Activated CD8-positive, alpha-beta T cell treated with anti-CD3 and anti-CD28 coated beads, Interleukin-2, amount 10 ng/mL, durations not matched to agents 7 days and 5 days (primary cell): ENCODE results near the gene HS1BP3. TPM values are rescaled to one million over a fixed set of nuclear protein-coding genes. Genes with fewer than 3 reads are reported as not detected.

Experiments used
- ATAC-seq: fragments of 150-1000 bp; cut with Tn5 transposase; one replicate; pipeline ENCODE4 v1.10.0; 2021; ENCODE audit warnings: moderate library complexity
- CTCF ChIA-PET: fragments of 350-600 bp; sonication (Branson Sonifier 250); formaldehyde crosslinking; loops from one replicate; lab custom pipeline; 2021; ENCODE audit warnings: antibody characterized with exemption; lab: Charles Lee
- POLR2A ChIA-PET: fragments of 350-600 bp; sonication (Branson Sonifier 250); formaldehyde crosslinking; loops from one replicate; lab custom pipeline; 2021; ENCODE audit warnings: antibody characterized with exemption; lab: Charles Lee
- DNase-seq: peaks from one replicate; pipeline ENCODE4 v3.0.0-alpha.2; 2020
- H3K27ac Mint-ChIP-seq: one replicate; pipeline ENCODE4 v1.8.0; 2021; ENCODE audit warnings: mild to moderate bottlenecking, mixed read lengths
- H3K27me3 Mint-ChIP-seq: one replicate; pipeline ENCODE4 v1.8.0; 2021; ENCODE audit warnings: low read depth, mixed read lengths
- H3K36me3 Mint-ChIP-seq: one replicate; pipeline ENCODE4 v1.8.0; 2021; ENCODE audit warnings: low read depth, mixed read lengths
- H3K4me1 Mint-ChIP-seq: one replicate; pipeline ENCODE4 v1.8.0; 2021; ENCODE audit warnings: low read depth, mixed read lengths
- H3K4me3 Mint-ChIP-seq: one replicate; pipeline ENCODE4 v1.8.0; 2021; ENCODE audit warnings: mild to moderate bottlenecking, mixed read lengths
- H3K9me3 Mint-ChIP-seq: one replicate; pipeline ENCODE4 v1.8.0; 2022; ENCODE audit warnings: mixed read lengths; ENCODE audit not compliant: insufficient read depth
- total RNA-seq, 2 experiments: library from RNA; stranded (reverse); gene quantifications; one replicate each; pipeline ENCODE4 v1.2.3, GENCODE V29; 2021

The HS1BP3 gene
- total RNA-seq, 2 experiments from 2014 or later = 10.5 to 11.2 TPM

- H3K4me1 Mint-ChIP-seq = peaks cover 7% of the 10 kb centered on the region
- H3K9me3 Mint-ChIP-seq = peaks cover 3% of the 10 kb centered on the region
- H3K27ac Mint-ChIP-seq = no peak overlapping the region
- CTCF ChIA-PET = no interaction called here
- DNase-seq (no peak), ATAC-seq (no peak)
- H3K27me3 Mint-ChIP-seq = no peaks in the 10 kb centered on the region
- POLR2A ChIA-PET = no interaction called here
- no peak overlapping the region for H3K4me3 Mint-ChIP-seq
- peaks cover 7% of the 10 kb centered on the region for H3K36me3 Mint-ChIP-seq
These were observed 68.2 kb downstream of the HS1BP3 start for GRCh38 chr2:20582600-20583221.

- Mint-ChIP-seq H3K4me3 (no peak overlapping the region), H3K36me3 (peaks cover 15% of the 10 kb centered on the region), H3K27me3 (no peaks in the 10 kb centered on the region), H3K9me3 (peaks cover 3% of the 10 kb centered on the region), H3K4me1 (peaks cover 24% of the 10 kb centered on the region), H3K27ac (no peak overlapping the region)
- ATAC-seq (no peak), DNase-seq (no peak)
- POLR2A ChIA-PET = no interaction called here
- CTCF ChIA-PET = no interaction called here
These were observed 70.0 kb downstream of the HS1BP3 start for GRCh38 chr2:20580690-20581437.

GRCh38 chr2:20579866-20580265 is 71.0 kb downstream of the HS1BP3 start:
- ChIA-PET CTCF (no interaction called here), POLR2A (no interaction called here)
- Mint-ChIP-seq H3K4me1 (peaks cover 30% of the 10 kb centered on the region), H3K27ac (no peak overlapping the region), H3K9me3 (peaks cover 3% of the 10 kb centered on the region), H3K36me3 (peaks cover 15% of the 10 kb centered on the region), H3K27me3 (no peaks in the 10 kb centered on the region), H3K4me3 (no peak overlapping the region)
- ATAC-seq (no peak), DNase-seq (no peak)

- no peak overlapping the region for H3K27ac Mint-ChIP-seq
- no peaks in the 10 kb centered on the region for H3K27me3 Mint-ChIP-seq
- peaks cover 15% of the 10 kb centered on the region for H3K36me3 Mint-ChIP-seq
- DNase-seq (no peak), ATAC-seq (no peak)
- peaks cover 32% of the 10 kb centered on the region for H3K4me1 Mint-ChIP-seq
- ChIA-PET CTCF (no interaction called here), POLR2A (interaction anchor here (0.8 kb wide), 1 partner anchor 20 kb away, joined by 3 read pairs; no protein-coding TSS in a partner anchor)
- peaks cover 3% of the 10 kb centered on the region for H3K9me3 Mint-ChIP-seq
- no peak overlapping the region for H3K4me3 Mint-ChIP-seq
These were observed 71.7 kb downstream of the HS1BP3 start for GRCh38 chr2:20578895-20579825.

- DNase-seq = no peak
- Mint-ChIP-seq H3K4me3 (no peak overlapping the region), H3K9me3 (peaks cover 3% of the 10 kb centered on the region), H3K27ac (peak overlapping the region; percentile 34), H3K4me1 (peaks cover 39% of the 10 kb centered on the region), H3K27me3 (no peaks in the 10 kb centered on the region), H3K36me3 (peaks cover 15% of the 10 kb centered on the region)
- no peak for ATAC-seq
- ChIA-PET POLR2A (interaction anchor here (0.8 kb wide), 1 partner anchor 21 kb away, joined by 3 read pairs; no protein-coding TSS in a partner anchor), CTCF (no interaction called here)
These were observed 72.5 kb downstream of the HS1BP3 start for GRCh38 chr2:20578266-20578894.

GRCh38 chr2:20577495-20578235 is 73.2 kb downstream of the HS1BP3 start:
- peak overlapping the region; percentile 69 for H3K27ac Mint-ChIP-seq
- no peak overlapping the region for H3K4me3 Mint-ChIP-seq
- ChIA-PET CTCF (no interaction called here), POLR2A (interaction anchor here (0.7 to 1.3 kb wide), 2 partner anchors 12 to 74 kb away, joined by 3 to 4 read pairs; no protein-coding TSS in a partner anchor)
- no peak for DNase-seq
- H3K9me3 Mint-ChIP-seq = peaks cover 3% of the 10 kb centered on the region
- H3K4me1 Mint-ChIP-seq = peaks cover 39% of the 10 kb centered on the region
- peaks cover 15% of the 10 kb centered on the region for H3K36me3 Mint-ChIP-seq
- no peaks in the 10 kb centered on the region for H3K27me3 Mint-ChIP-seq
- no peak for ATAC-seq

- ChIA-PET CTCF (interaction anchor here (0.6 to 1.7 kb wide), 3 partner anchors 58 to 92 kb away, joined by 3 to 4 read pairs (median 3); no protein-coding TSS in a partner anchor), POLR2A (interaction anchor here (1.3 kb wide), 1 partner anchor 75 kb away, joined by 4 read pairs; no protein-coding TSS in a partner anchor)
- peak; percentile 66 for DNase-seq
- Mint-ChIP-seq H3K9me3 (peaks cover 3% of the 10 kb centered on the region), H3K4me3 (peak overlapping the region; percentile 50), H3K27me3 (no peaks in the 10 kb centered on the region), H3K36me3 (peaks cover 15% of the 10 kb centered on the region), H3K4me1 (peaks cover 45% of the 10 kb centered on the region), H3K27ac (peak overlapping the region; percentile 94)
- ATAC-seq = peak; percentile 93
These were observed 74.2 kb downstream of the HS1BP3 start for GRCh38 chr2:20576598-20577115.

GRCh38 chr2:20575935-20576597 is 74.8 kb downstream of the HS1BP3 start:
- peak; percentile 7 for ATAC-seq
- peak overlapping the region; percentile 94 for H3K27ac Mint-ChIP-seq
- no peak for DNase-seq
- peak overlapping the region; percentile 50 for H3K4me3 Mint-ChIP-seq
- peaks cover 15% of the 10 kb centered on the region for H3K36me3 Mint-ChIP-seq
- POLR2A ChIA-PET = interaction anchor here (1.3 kb wide), 1 partner anchor 75 kb away, joined by 4 read pairs; no protein-coding TSS in a partner anchor
- H3K9me3 Mint-ChIP-seq = peaks cover 3% of the 10 kb centered on the region
- CTCF ChIA-PET = interaction anchor here (0.6 to 1.7 kb wide), 4 partner anchors 59 to 93 kb away, joined by 3 to 6 read pairs (median 4); partner anchors contain the start of gene HS1BP3
- peaks cover 46% of the 10 kb centered on the region for H3K4me1 Mint-ChIP-seq
- H3K27me3 Mint-ChIP-seq = no peaks in the 10 kb centered on the region

GRCh38 chr2:20575414-20575813 is 75.5 kb downstream of the HS1BP3 start:
- ChIA-PET POLR2A (no interaction called here), CTCF (interaction anchor here (1.7 kb wide), 2 partner anchors 67 to 75 kb away, joined by 4 to 6 read pairs; partner anchors contain the start of gene HS1BP3)
- Mint-ChIP-seq H3K4me1 (peaks cover 46% of the 10 kb centered on the region), H3K27ac (peak overlapping the region; percentile 34), H3K4me3 (no peak overlapping the region), H3K27me3 (no peaks in the 10 kb centered on the region), H3K36me3 (peaks cover 8% of the 10 kb centered on the region), H3K9me3 (no peaks in the 10 kb centered on the region)
- no peak for DNase-seq
- ATAC-seq = no peak

GRCh38 chr2:20574930-20575329 is 76.0 kb downstream of the HS1BP3 start:
- no peak overlapping the region for H3K27ac Mint-ChIP-seq
- no peaks in the 10 kb centered on the region for H3K27me3 Mint-ChIP-seq
- POLR2A ChIA-PET = no interaction called here
- no peaks in the 10 kb centered on the region for H3K9me3 Mint-ChIP-seq
- CTCF ChIA-PET = interaction anchor here (1.7 kb wide), 1 partner anchor 76 kb away, joined by 6 read pairs; the partner anchor contains the start of gene HS1BP3
- no peak overlapping the region for H3K4me3 Mint-ChIP-seq
- ATAC-seq (no peak), DNase-seq (no peak)
- peaks cover 8% of the 10 kb centered on the region for H3K36me3 Mint-ChIP-seq
- peaks cover 46% of the 10 kb centered on the region for H3K4me1 Mint-ChIP-seq
